Prostate gland (tissue), 2 donors: ENCODE data around the gene KCTD17. TPM values are rescaled to one million over a fixed set of nuclear protein-coding genes. Genes with fewer than 3 reads are reported as not detected.

Experiments
- DNase-seq: peaks from one replicate; pipeline ENCODE4 v3.0.0-alpha.2; 2019; ENCODE audit warnings: low spot score
- H3K27ac ChIP-seq, 2 donors: fragments of 200-600 bp; sonication (generic); 2 replicates each; pipeline ENCODE4 v1.5.1; 2017 to 2019
- H3K27me3 ChIP-seq: fragments of 200-600 bp; sonication (generic); replicated peaks from 2 replicates; pipeline ENCODE4 v1.5.1; 2019; ENCODE audit not compliant: insufficient read depth
- H3K36me3 ChIP-seq, 2 donors: fragments of 200-600 bp; sonication (generic); 1 replicate in 1 of 2; 2 replicates in 1 of 2; pipeline versions ENCODE4 v1.5.1 to v1.8.1; 2017 to 2019
- H3K4me1 ChIP-seq: fragments of 200-600 bp; sonication (generic); replicated peaks from 2 replicates; pipeline ENCODE4 v1.5.1; 2019
- H3K4me3 ChIP-seq, 2 donors: fragments of 200-600 bp; sonication (generic); 2 replicates each; pipeline ENCODE4 v1.5.1; 2017 to 2019
- H3K9me3 ChIP-seq: fragments of 200-600 bp; sonication (generic); 2 replicates; pipeline ENCODE4 v1.5.1; 2017
- CTCF ChIP-seq, 4 experiments: fragments of 200-600 bp in 2 of 4; fragments of 450-650 bp in 2 of 4; sonication (generic) in 2 of 4; IDR thresholded peaks; 1 replicate in 3 of 4; 2 replicates in 1 of 4; pipeline ENCODE4 v1.5.1; 2016 to 2019; ENCODE audit warnings: antibody characterized with exemption in 4 of 4, mild to moderate bottlenecking in 2 of 4, moderate library complexity in 2 of 4
- POLR2A ChIP-seq: fragments of 450-650 bp; IDR thresholded peaks from one replicate; pipeline ENCODE4 v1.6.1; 2016; ENCODE audit warnings: antibody characterized with exemption, mild to moderate bottlenecking
- POLR2AphosphoS5 ChIP-seq: sonication (generic); formaldehyde crosslinking; IDR thresholded peaks from one replicate; pipeline ENCODE4 v1.6.1; 2017; ENCODE audit warnings: antibody characterized with exemption
- WGBS: methylation state at CpG from one replicate; pipeline ENCODE4 v1.1.5; 2018; 5-methylcytosine and 5-hydroxymethylcytosine counted together
- intact Hi-C: fragments of 100-400 bp; cut with DNase I; formaldehyde crosslinking; loops from one replicate; pipeline ENCODE4 v1.14.2; 2022
- total RNA-seq, 2 donors: library from RNA; depleted of rRNA; stranded (reverse); fragments of >200 nt; gene quantifications; one replicate each; pipeline ENCODE4 v1.1.0, GENCODE V29; 2016

KCTD17 gene
- total RNA-seq, 2 donors from 2014 or later = 7.8 to 32.4 TPM

GRCh38 chr22:37089434-37089833 lies 37.9 kb downstream of the KCTD17 start:
- 80% methylated on average over 12 of the region's 12 CpGs for WGBS
- Histone ChIP-seq H3K27ac (no peak overlapping the region), H3K4me1 (no peaks in the 10 kb centered on the region), H3K4me3 (no peak overlapping the region), H3K9me3 (no peaks in the 10 kb centered on the region), H3K27me3 (no peaks in the 10 kb centered on the region), H3K36me3 (no peaks in the 10 kb centered on the region)
- DNase-seq = no peak
- no peak for TF ChIP-seq POLR2AphosphoS5
- TF ChIP-seq CTCF (IDR thresholded peaks at IDR 0.05) = no peak
- no peak for TF ChIP-seq POLR2A
- intact Hi-C loops = no loop called here

- no peak for DNase-seq
- no peaks in the 10 kb centered on the region for H3K9me3 ChIP-seq
- no peak for TF ChIP-seq POLR2A
- no peak for TF ChIP-seq CTCF (IDR thresholded peaks at IDR 0.05)
- no peak for TF ChIP-seq POLR2AphosphoS5
- no peaks in the 10 kb centered on the region for H3K4me1 ChIP-seq
- no peak overlapping the region for H3K4me3 ChIP-seq
- intact Hi-C loops = no loop called here
- H3K27ac ChIP-seq = no peak overlapping the region
- no peaks in the 10 kb centered on the region for H3K36me3 ChIP-seq
- WGBS = 86% methylated on average over 9 of the region's 9 CpGs
- H3K27me3 ChIP-seq = no peaks in the 10 kb centered on the region
Observed at GRCh38 chr22:37090920-37091695, 39.6 kb downstream of the KCTD17 start.

GRCh38 chr22:37091994-37092393 lies 40.5 kb downstream of the KCTD17 start:
- TF ChIP-seq POLR2AphosphoS5 (no peak), CTCF (IDR thresholded peaks at IDR 0.05) (no peak), POLR2A (no peak)
- no peak overlapping the region for H3K27ac ChIP-seq
- H3K27me3 ChIP-seq = no peaks in the 10 kb centered on the region
- intact Hi-C loops = no loop called here
- DNase-seq = no peak
- H3K9me3 ChIP-seq = no peaks in the 10 kb centered on the region
- H3K4me3 ChIP-seq = no peak overlapping the region
- no peaks in the 10 kb centered on the region for H3K36me3 ChIP-seq
- H3K4me1 ChIP-seq = no peaks in the 10 kb centered on the region
- WGBS = 65% methylated on average over 7 of the region's 7 CpGs

- intact Hi-C loops = no loop called here
- H3K27ac ChIP-seq = no peak overlapping the region
- H3K4me3 ChIP-seq = no peak overlapping the region
- no peaks in the 10 kb centered on the region for H3K36me3 ChIP-seq
- H3K27me3 ChIP-seq = no peaks in the 10 kb centered on the region
- WGBS = 56% methylated on average over 6 of the region's 6 CpGs
- no peaks in the 10 kb centered on the region for H3K9me3 ChIP-seq
- TF ChIP-seq POLR2A (no peak), CTCF (IDR thresholded peaks at IDR 0.05) (no peak), POLR2AphosphoS5 (no peak)
- H3K4me1 ChIP-seq = no peaks in the 10 kb centered on the region
- DNase-seq = no peak
Observed at GRCh38 chr22:37092997-37093396, 41.5 kb downstream of the KCTD17 start.

- Histone ChIP-seq H3K9me3 (no peaks in the 10 kb centered on the region), H3K4me3 (no peak overlapping the region), H3K27me3 (no peaks in the 10 kb centered on the region), H3K4me1 (no peaks in the 10 kb centered on the region), H3K27ac (no peak overlapping the region), H3K36me3 (no peaks in the 10 kb centered on the region)
- DNase-seq = no peak
- WGBS = 37% methylated on average over 1 of the region's 1 CpG
- TF ChIP-seq POLR2A = no peak
- no peak for TF ChIP-seq POLR2AphosphoS5
- no peak for TF ChIP-seq CTCF (IDR thresholded peaks at IDR 0.05)
- intact Hi-C loops = no loop called here
Observed at GRCh38 chr22:37094239-37094638, 42.7 kb downstream of the KCTD17 start.
